Stimulated activated CD8-positive, alpha-beta memory T cell treated with anti-CD3 and anti-CD28 coated beads, Interleukin-2, amount 100 ng/mL, for 48 hours (primary cell): ENCODE measurements around the gene METTL15.
"Not testable (repeated sequence)": the region's sequence is repeated elsewhere in the genome, so short reads cannot be mapped to it uniquely, and the experiment has no call there.

Experiments
- DNase-seq, 2 donors: peaks; one replicate each; pipeline ENCODE4 v3.0.0-alpha.2; 2020; ENCODE audit warnings: low read depth in 2 of 2

Gene METTL15

DNA sequence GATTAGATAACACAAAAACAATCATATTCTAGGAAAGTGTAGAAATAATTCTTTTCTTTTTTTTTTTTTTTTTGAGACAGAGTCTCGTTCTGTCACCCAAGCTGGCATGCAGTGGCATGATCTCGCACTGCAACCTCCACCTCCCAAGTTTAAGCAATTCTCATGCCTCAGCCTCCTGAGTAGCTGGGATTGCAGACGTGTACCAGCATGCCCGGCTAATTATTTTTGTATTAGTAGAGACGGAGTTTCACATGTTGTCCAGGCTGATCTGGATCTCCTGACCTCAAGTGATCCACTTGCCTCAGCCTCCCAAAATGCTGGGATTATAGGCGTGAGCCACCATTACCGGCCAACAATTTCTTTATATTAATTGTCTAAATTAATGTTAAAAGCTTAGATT lies 182.8 kb downstream of the METTL15 start:
- not testable (repeated sequence) for DNase-seq

DNA sequence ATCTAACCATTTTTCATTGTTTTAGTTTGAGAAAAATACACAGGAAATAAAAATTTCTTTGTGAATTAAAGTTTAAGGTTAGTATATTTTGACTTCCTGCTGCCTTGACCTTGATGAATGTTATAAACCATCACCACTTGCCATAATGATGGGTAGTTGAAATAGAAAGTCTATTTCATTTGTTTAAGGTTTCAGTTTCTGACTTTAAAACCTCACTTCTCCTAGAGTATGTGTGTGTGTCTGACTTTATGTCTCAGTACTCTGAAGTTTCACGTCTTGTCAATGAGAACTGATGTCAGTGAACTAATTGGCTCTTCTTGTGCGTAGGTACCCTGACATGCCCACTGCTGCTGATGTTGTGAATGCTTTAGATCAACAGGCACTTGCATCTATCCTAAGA lies 188.2 kb downstream of the METTL15 start:
- DNase-seq, result no peak

DNA sequence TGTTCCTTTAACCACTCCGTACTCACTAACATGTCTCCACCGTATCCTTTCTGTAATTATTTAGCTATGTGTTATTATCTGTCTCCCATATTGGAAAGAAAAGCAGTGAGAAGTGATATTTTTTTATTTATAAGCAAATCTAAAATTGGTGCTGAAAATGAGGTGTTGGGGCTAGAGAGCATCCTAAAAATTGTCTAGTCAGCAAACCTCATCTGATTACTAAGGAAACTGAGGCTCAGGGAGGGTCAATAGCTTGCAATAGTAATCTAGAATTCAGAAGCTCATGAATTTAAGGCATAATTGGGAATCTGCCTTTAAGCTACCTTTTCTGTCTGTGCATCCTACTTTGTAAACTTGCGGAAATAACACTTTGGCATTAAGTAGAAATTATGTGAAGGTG lies 190.0 kb downstream of the METTL15 start:
- no peak for DNase-seq

DNA sequence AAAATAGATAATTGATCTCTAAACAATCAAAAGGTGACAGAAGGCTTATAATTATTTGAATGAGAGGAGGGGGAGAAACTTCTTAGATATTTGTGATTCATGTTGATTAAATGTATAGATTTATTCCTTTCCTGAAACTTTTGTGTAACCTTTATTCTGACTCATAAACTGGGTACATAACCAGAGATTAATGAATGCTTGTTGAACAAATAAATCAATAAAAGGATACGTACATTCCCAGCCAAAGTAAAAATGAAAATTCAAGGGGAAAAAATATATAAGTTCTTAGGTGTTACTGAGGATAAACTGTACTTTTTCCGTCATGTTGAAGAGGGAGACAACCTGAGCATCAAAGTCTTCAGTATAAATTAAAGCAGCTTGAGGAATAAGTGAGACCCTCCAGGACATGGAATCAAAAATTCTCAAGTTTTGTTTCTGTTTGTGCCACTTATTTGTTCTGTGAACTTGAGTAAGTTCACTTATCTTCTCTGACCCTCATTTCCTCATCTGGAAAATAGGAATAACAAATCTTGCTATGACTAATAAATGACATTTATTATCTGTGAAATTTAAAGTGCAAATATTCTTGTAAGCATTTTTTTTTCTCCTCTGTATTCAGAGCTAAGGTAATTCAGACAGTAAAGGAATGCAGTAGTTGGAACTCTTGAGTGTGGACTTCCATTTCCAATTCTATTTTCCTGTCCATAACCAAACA lies 195.4 kb downstream of the METTL15 start:
- no peak for DNase-seq

DNA sequence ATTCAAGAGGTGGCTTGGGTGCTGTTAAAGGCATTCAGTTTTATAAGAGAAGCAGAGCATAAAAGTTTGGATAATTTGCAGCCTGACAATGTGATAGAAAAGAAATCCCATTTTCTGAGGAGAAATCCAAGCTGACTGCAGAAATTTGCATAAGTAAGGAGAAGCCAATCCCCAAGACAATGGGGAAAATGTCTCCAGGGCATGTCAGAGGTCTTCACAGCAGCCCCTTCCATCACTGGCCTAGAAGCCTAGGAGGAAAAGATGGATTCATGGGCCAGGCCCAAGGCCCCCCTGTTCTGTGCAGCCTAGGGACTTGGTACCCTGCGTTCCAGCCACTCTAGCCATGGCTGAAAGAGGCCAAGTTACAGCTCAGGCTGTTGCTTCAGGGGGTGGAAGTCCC lies 207.3 kb downstream of the METTL15 start:
- DNase-seq, result no peak

DNA sequence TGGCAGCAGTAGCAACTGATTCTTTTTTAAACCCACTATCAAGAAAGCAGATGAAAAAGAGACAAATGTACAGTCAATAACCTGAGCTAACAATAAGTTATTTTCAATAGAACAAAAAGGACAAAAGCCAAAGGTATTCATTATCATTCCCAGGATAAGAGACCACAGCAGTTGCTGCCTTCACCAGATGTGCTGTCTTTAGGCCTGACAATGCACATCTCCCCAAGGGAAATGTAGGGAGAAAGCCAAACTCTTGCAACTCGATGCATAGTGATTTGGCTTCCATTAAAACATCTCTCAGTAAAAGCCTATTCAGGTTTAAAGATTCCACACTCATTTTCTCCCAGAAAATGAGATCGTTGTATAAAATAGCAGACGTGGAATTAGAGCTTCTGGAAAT lies 210.7 kb downstream of the METTL15 start:
- DNase-seq, result no peak

DNA sequence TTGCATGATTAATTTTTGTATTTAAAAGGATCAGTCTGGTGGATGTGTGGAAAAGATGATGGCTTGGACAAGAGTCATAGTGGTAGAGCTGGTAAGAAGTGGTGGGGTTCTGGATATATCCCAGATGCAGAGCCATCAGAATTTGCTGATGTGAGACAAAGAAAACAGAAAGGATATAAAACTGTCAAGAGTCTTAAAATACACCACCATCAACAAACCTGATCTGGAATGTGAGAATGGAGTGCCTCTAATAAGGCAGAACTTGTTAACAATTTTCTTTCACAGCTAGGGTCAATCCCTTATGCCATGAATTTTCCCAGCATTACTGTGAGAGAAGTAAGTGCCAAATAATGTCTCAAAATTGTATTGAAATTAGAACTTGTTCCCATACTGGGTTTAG lies 215.4 kb downstream of the METTL15 start:
- DNase-seq, result no peak

DNA sequence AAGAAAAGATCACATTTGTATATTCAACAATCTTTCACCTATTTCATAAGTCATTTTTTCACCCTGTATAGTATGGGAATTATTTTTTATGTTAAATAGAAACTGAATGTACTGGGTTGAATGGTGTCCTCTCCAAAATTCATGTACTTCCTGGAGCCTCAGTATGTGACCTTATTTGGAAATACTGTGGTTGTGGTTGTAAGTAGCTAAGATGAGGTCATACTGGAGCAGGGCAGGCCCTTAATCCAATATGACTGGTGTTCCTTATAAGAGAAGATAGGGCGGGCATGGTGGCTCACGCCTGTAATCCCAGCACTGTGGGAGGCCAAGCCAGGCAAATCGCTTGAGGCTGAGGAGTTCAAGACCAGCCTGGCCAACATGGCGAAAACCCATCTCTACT lies 224.2 kb downstream of the METTL15 start:
- DNase-seq, result not testable (repeated sequence)

DNA sequence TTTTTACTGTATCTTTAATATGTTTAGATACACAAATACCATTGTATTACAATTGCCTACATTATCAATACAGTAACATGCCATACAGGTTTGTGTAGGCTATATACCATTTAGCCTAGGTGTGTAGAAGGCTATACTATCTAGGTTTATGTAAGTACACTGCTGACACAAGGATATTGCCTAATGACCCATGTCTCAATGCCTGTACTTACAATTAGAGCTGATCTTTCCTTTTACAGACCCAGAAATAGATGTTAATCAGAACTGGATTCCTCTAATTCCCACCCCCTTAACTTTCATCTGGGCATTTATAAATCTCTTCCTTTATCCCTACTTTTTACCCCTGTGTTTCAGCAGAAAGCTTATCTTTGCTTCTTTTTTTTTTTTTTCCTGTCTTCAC lies 229.5 kb downstream of the METTL15 start:
- DNase-seq, result no peak

DNA sequence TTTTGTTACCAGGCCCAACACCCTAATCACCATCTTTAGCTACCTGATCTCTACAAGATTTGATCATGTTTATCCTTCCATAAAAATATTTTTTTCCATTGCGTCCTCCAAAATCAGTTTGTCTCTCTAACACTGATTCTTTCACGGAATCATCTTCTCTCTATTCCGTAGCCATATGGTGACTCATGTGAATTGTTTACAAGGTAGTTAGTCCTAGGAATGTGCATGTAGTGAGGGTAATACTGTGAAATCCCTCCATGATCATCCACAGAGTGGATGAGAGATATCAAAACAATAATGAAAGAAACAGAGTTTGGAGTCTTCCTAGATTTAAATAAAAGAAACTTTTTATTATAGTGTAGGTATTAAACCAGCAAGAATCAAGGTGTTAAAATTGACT lies 230.2 kb downstream of the METTL15 start:
- DNase-seq, result no peak

DNA sequence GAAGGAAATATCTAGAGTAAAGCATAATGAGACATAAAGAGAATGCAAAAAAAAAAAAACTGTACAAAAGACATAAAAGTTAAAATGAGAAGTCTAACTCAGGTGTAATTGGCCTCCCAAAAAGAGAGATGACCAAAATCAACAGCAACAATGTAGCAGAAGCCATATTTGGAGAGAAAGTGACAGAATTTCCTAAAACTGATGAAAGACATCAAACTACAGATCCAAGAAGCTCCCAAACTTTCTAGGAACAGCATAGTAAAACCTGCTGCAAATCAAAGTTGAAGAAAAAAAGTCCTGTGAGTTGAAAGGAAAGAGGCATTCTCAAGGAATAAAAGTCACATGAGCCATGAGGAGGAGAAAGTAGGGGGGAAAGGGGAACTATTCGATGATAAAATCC lies 231.3 kb downstream of the METTL15 start:
- no peak for DNase-seq

DNA sequence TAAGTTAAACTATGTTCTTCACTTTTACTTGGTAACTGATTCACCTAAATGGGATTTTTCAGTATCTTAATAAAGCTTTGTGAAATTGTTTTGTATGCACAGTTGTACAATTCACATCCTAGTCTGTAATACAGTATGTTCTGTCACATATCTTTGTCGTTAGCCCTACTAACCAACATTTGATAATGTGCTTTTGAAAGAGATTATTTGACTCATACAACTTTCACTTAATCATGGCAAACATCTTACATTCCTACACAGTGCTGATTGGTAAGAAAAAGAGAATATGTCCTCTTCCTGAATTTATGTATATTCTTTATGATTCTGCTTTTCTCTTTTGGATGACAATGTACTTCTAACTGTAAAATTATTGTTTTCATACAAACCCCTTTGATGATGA lies 234.5 kb downstream of the METTL15 start:
- no peak for DNase-seq

DNA sequence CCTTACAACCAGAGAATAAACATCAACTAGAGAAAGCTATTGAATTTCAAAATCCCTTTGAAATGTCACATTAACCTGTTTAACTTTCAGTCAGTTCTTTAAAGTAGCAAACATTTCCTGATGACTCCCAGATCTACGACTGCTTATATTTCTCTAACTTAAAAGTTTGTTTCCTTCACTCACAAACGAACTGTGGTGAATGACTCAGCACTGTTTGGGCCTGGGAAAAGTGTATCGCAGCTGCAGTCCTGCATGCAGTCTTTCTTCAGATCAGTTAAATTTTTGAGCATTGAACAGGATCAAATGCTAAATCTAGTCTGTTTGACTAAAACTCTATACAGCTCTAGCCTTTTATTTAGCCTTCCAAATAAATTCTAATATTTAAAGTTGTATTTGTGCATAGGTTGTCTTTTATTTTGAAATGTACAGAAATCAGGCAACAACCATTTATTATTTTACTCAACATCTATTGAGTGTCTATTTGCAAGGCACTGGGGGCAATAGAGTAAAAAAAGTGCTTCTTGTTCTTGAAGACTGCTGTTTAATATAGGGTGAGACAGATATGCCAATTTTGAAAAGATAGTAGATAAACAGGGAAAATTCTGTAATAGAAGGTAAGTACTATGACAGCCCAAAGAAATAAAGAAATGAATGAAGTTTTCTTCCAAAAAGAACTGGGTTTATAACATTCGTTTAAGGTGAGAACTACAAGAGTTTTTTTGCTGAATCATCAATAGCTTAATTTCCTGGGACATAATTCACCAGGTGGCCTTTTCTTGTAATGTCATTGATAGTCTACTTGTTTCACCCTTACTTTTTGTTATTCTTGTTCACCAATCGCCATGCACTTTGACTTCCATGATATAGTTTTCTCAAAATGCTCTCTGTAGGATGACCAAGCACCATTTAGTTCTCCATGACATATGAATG lies 235.4 kb downstream of the METTL15 start:
- no peak for DNase-seq

DNA sequence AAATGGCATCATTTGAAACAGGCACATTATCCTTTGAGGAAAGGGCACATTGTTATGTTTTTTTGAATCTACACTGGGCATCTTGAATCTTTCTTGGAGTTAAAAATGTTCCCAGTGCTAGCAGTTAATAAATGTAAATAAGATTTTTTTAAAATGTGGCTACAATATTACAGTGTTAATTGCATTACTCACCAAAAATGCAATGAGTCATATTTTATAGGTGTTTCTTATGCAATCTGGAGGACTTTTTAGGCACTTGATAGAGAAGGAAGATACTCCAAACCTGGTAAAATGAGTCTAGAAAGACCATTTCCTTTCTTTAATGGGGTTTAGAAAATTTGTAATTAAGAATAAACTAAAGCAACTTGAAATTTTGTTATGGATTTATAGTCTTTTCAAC lies 238.0 kb downstream of the METTL15 start:
- no peak for DNase-seq

DNA sequence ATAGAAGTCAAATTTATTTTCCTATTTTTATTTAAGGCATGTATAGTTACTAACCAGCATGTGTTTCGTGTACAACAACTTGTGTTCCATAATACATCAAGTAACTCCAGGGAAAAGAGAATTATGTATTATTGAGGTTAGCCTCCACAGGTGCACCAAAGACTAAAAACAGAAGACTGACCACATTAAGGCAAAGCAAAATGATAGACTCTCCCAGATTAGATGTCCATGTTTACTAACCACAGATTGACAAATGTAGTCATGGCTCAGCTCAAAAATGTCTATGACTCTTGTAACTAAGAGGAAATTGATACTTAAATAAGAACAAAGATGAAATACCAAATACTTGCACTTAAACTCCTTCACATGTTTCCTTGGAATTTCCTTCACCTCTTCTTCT lies 238.5 kb downstream of the METTL15 start:
- no peak for DNase-seq

DNA sequence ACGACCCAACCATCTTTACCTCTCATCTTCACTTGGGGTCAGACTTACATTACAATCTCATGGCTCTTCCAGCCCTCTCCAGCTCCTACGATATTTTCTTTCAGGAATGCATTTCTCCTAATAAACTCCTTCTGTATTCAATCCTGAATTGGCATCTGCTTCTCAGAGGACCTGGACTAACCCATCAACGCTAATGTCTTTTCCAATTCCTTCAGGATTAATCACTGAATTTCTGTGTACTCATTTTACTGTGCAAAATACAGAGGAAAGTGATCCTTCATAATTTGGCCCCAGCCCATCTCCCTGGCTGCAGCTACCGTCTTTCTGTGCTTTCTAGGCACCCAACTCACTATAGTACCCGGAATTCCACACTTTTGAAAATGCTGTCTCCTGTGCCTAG lies 239.2 kb downstream of the METTL15 start:
- no peak for DNase-seq

DNA sequence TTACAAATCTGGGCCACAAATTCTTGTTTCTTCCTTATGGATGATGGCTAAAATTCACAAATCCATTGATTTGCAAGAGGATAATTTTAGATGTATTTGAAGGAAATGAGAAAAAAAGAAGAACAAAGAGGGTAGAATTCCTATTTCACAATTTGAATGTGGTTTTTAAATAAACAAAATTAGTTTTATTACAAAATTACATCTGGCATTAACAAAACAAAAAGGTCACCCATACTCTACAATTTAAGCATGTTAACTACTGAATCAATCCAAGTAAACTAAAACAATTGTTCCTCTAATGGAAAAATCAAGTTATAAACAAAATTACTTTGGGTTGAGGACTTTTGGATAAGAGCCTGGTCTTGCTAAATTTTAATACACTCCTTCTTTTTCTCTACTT lies 242.0 kb downstream of the METTL15 start:
- DNase-seq, result no peak

DNA sequence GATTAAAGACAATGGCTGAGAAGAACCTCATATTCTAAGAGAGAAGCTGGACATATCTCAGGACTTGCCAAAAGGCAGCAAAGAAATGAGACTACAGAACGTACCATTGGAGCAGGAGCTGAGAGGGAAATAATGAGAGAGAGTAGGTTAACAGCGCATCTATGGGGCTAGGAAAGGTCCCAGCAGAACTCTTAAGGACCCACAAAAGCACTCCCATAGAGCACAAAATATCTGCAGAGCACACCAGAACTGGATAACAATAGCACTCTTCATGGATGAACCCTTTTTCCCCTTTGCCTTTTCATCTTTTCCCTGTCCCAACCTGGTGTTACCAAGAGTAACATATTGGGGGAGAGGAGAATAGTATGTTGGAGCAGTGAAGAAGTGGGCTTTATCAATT lies 245.8 kb downstream of the METTL15 start:
- no peak for DNase-seq

DNA sequence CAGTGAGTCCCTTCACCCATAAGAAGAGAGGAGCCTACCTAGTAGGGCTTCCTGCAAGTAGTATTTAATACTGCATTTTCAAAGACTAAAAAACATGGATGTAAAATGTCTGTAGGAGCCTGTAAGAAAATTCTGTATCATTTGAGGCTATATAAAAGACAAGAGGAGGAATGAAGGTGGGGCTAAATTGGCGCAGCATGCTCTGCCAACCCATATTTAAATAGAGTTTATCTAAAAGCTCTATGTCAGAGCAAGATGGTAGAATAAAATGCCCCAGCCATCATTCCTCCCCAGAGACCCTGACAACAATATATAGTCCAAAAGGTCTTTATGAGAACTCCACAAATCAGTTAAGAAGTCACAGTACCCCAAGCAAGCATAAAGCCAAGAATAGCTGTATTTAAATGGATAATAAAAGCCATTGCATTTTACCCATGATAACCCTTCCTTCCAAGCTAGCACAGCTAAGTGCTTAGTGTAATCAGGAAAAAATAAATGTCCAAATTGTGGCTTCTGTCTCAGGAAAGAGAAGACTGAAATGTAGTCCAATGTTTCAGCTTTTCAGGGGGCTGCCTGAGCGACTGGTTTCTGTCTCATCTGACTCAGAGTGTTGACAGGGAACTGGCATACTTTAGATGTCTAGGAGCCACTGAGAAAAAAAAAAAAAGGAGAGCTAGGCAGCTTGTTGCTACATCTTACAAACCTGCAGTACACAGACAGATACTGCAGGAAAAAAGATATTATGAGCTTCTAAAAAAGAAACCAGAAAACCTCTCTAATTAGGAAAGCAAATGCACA lies 258.6 kb downstream of the METTL15 start:
- DNase-seq, result no peak

DNA sequence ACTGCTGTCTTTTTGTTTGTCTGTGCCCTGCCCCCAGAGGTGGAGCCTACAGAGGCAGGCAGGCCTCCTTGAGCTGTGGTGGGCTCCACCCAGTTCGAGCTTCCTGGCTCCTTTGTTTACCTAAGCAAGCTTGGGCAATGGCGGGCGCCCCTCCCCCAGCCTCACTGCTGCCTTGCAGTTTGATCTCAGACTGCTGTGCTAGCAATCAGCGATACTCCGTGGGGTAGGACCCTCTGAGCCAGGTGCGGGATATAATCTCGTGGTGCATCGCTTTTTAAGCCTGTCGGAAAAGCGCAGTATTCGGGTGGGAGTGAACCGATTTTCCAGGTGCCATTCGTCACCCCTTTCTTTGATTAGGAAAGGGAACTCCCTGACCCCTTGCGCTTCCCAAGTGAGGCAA lies 269.9 kb downstream of the METTL15 start:
- not testable (repeated sequence) for DNase-seq
